Ovary (tissue), 3 donors: ENCODE results near the gene NOTCH4.

Experiments used
- POLR2A ChIP-seq: fragments of 450-650 bp; IDR thresholded peaks from one replicate; pipeline ENCODE4 v1.6.1; 2017; ENCODE audit warnings: antibody characterized with exemption, mild to moderate bottlenecking, moderate library complexity
- TF ChIP-seq, protein P1 (sequence below), 3 donors: fragments of 450-650 bp in 2 of 3; fragments of 200-600 bp in 1 of 3; IDR thresholded peaks; one replicate each; pipeline versions ENCODE4 v1.5.1 to v1.8.0; 2016 to 2022; ENCODE audit warnings: antibody characterized with exemption in 3 of 3, mild to moderate bottlenecking in 1 of 3
- donor health status: DM: no; HTN: no; CAD: no.

- no peak for TF ChIP-seq POLR2A
- TF ChIP-seq, protein P1, sequence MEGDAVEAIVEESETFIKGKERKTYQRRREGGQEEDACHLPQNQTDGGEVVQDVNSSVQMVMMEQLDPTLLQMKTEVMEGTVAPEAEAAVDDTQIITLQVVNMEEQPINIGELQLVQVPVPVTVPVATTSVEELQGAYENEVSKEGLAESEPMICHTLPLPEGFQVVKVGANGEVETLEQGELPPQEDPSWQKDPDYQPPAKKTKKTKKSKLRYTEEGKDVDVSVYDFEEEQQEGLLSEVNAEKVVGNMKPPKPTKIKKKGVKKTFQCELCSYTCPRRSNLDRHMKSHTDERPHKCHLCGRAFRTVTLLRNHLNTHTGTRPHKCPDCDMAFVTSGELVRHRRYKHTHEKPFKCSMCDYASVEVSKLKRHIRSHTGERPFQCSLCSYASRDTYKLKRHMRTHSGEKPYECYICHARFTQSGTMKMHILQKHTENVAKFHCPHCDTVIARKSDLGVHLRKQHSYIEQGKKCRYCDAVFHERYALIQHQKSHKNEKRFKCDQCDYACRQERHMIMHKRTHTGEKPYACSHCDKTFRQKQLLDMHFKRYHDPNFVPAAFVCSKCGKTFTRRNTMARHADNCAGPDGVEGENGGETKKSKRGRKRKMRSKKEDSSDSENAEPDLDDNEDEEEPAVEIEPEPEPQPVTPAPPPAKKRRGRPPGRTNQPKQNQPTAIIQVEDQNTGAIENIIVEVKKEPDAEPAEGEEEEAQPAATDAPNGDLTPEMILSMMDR (IDR thresholded peaks at IDR 0.05), result no peak
Measured at GRCh38 chr6:32179766-32180405, 44.0 kb downstream of the NOTCH4 start.
